Mucosa of stomach (tissue), 1 donor: ENCODE measurements around the gene ZFP36L1.

Experiments used
- H3K27me3 ChIP-seq: one replicate; pipeline ENCODE4 v1.7.0; 2013; ENCODE audit warnings: mild to moderate bottlenecking, low read length; ENCODE audit not compliant: control insufficient read depth, insufficient read depth
- H3K36me3 ChIP-seq: one replicate; pipeline ENCODE4 v1.7.0; 2013; ENCODE audit warnings: low read length; ENCODE audit not compliant: control insufficient read depth, insufficient read depth
- H3K4me1 ChIP-seq: one replicate; pipeline ENCODE4 v1.7.0; 2013; ENCODE audit warnings: mild to moderate bottlenecking, low read length; ENCODE audit not compliant: control insufficient read depth, insufficient read depth
- H3K4me3 ChIP-seq: one replicate; pipeline ENCODE4 v1.7.0; 2013; ENCODE audit warnings: low read length
- H3K9ac ChIP-seq: one replicate; pipeline ENCODE4 v1.7.0; 2013; ENCODE audit warnings: mild to moderate bottlenecking, low read length, moderate library complexity
- H3K9me3 ChIP-seq: one replicate; pipeline ENCODE4 v1.7.0; 2013; ENCODE audit warnings: mild to moderate bottlenecking, low read length, moderate library complexity; ENCODE audit not compliant: control insufficient read depth
- donor health status: Pancreatic carcinoma.

ZFP36L1 gene

GRCh38 chr14:68748691-68749090 is 44.2 kb downstream of the ZFP36L1 start:
- peaks cover 6% of the 10 kb centered on the region for H3K4me1 ChIP-seq
- H3K27me3 ChIP-seq, result no peaks in the 10 kb centered on the region
- no peak overlapping the region for H3K9ac ChIP-seq
- H3K36me3 ChIP-seq, result no peaks in the 10 kb centered on the region
- H3K9me3 ChIP-seq, result no peaks in the 10 kb centered on the region
- no peak overlapping the region for H3K4me3 ChIP-seq

- Histone ChIP-seq H3K4me3 (no peak overlapping the region), H3K9ac (no peak overlapping the region), H3K9me3 (no peaks in the 10 kb centered on the region), H3K27me3 (no peaks in the 10 kb centered on the region), H3K4me1 (peaks cover 6% of the 10 kb centered on the region), H3K36me3 (no peaks in the 10 kb centered on the region)
Measured at GRCh38 chr14:68748260-68748659, 44.6 kb downstream of the ZFP36L1 start.

GRCh38 chr14:68747393-68747792 is 45.5 kb downstream of the ZFP36L1 start:
- no peaks in the 10 kb centered on the region for H3K36me3 ChIP-seq

GRCh38 chr14:68744613-68745012 is 48.3 kb downstream of the ZFP36L1 start:
- H3K36me3 ChIP-seq, result no peaks in the 10 kb centered on the region
- no peak overlapping the region for H3K4me3 ChIP-seq
- no peaks in the 10 kb centered on the region for H3K27me3 ChIP-seq
- H3K4me1 ChIP-seq, result peaks cover 4% of the 10 kb centered on the region
- no peak overlapping the region for H3K9ac ChIP-seq
- no peaks in the 10 kb centered on the region for H3K9me3 ChIP-seq

More at GRCh38 chr14:68747393-68747792, 45.5 kb downstream of the ZFP36L1 start:
- Histone ChIP-seq H3K9me3 (no peaks in the 10 kb centered on the region), H3K4me3 (no peak overlapping the region), H3K27me3 (no peaks in the 10 kb centered on the region), H3K9ac (no peak overlapping the region), H3K4me1 (peaks cover 6% of the 10 kb centered on the region)

- Histone ChIP-seq H3K9ac (no peak overlapping the region), H3K9me3 (no peaks in the 10 kb centered on the region), H3K4me1 (peaks cover 2% of the 10 kb centered on the region), H3K4me3 (no peak overlapping the region), H3K36me3 (no peaks in the 10 kb centered on the region), H3K27me3 (no peaks in the 10 kb centered on the region)
Measured at GRCh38 chr14:68741839-68742470, 50.9 kb downstream of the ZFP36L1 start.

- Histone ChIP-seq H3K4me3 (no peak overlapping the region), H3K4me1 (peaks cover 7% of the 10 kb centered on the region), H3K27me3 (no peaks in the 10 kb centered on the region)
Measured at GRCh38 chr14:68741477-68741791, 51.4 kb downstream of the ZFP36L1 start.

GRCh38 chr14:68740788-68741476 is 51.9 kb downstream of the ZFP36L1 start:
- Histone ChIP-seq H3K4me1 (peaks cover 12% of the 10 kb centered on the region), H3K9me3 (no peaks in the 10 kb centered on the region), H3K9ac (no peak overlapping the region), H3K27me3 (no peaks in the 10 kb centered on the region), H3K4me3 (no peak overlapping the region), H3K36me3 (no peaks in the 10 kb centered on the region)

More at GRCh38 chr14:68741477-68741791, 51.4 kb downstream of the ZFP36L1 start:
- H3K9me3 ChIP-seq, result no peaks in the 10 kb centered on the region
- H3K9ac ChIP-seq, result no peak overlapping the region
- no peaks in the 10 kb centered on the region for H3K36me3 ChIP-seq

GRCh38 chr14:68739701-68740100 is 53.2 kb downstream of the ZFP36L1 start:
- peaks cover 14% of the 10 kb centered on the region for H3K4me1 ChIP-seq
- no peak overlapping the region for H3K4me3 ChIP-seq
- no peaks in the 10 kb centered on the region for H3K36me3 ChIP-seq
- no peak overlapping the region for H3K9ac ChIP-seq
- H3K9me3 ChIP-seq, result no peaks in the 10 kb centered on the region
- H3K27me3 ChIP-seq, result no peaks in the 10 kb centered on the region

- no peaks in the 10 kb centered on the region for H3K9me3 ChIP-seq
- H3K4me3 ChIP-seq, result no peak overlapping the region
- peaks cover 14% of the 10 kb centered on the region for H3K4me1 ChIP-seq
- H3K27me3 ChIP-seq, result no peaks in the 10 kb centered on the region
- no peak overlapping the region for H3K9ac ChIP-seq
- H3K36me3 ChIP-seq, result no peaks in the 10 kb centered on the region
Measured at GRCh38 chr14:68738559-68738958, 54.3 kb downstream of the ZFP36L1 start.
